ENCODE data around the gene NFIX. TPM values are rescaled to one million over a fixed set of nuclear protein-coding genes. Genes with fewer than 3 reads are reported as not detected.

Gene NFIX
- total and polyA plus RNA-seq, 12 donors: 16.8 to 162 (median 138) TPM

GRCh38 chr19:13085666-13086065 lies 90.4 kb downstream of the NFIX start:
- ATAC-seq: peak in 3 of 8 donors; percentile 20 to 58 (median 39)

GRCh38 chr19:13086341-13086740 lies 91.1 kb downstream of the NFIX start:
- H3K4me1 ChIP-seq: peaks cover 30 to 63% (median 40%) of the 10 kb centered on the region in 9 donors
- intact Hi-C loops (cut with DNase I): loop anchor here in 1 of 10 donors (5.0 kb wide), 1 partner anchor 94 kb away; no protein-coding TSS in a partner anchor
- ATAC-seq: no peak

More at GRCh38 chr19:13085666-13086065, 90.4 kb downstream of the NFIX start:
- peaks cover 0 to 85% (median 11%) of the 10 kb centered on the region in 9 donors for H3K36me3 ChIP-seq
- intact Hi-C loops (cut with DNase I): loop anchor here in 1 of 10 donors (5.0 kb wide), 1 partner anchor 93 kb away; no protein-coding TSS in a partner anchor
- H3K4me1 ChIP-seq: peaks cover 25 to 58% (median 36%) of the 10 kb centered on the region in 9 donors
- WGBS, 2 donors: 23 to 26% methylated on average over 7 of the region's 7 CpGs
- no peaks in the 10 kb centered on the region for H3K27me3 ChIP-seq
- no peak for DNase-seq
- no peak overlapping the region for H3K4me3 ChIP-seq
- TF ChIP-seq CTCF (IDR thresholded peaks at IDR 0.05): no peak
- no peaks in the 10 kb centered on the region for H3K9me3 ChIP-seq
- H3K27ac ChIP-seq: peak overlapping the region in 7 of 10 donors; percentile 24 to 68 (median 40)

GRCh38 chr19:13087295-13087694 lies 92.0 kb downstream of the NFIX start:
- no peak for TF ChIP-seq CTCF (IDR thresholded peaks at IDR 0.05)

More at GRCh38 chr19:13086341-13086740, 91.1 kb downstream of the NFIX start:
- H3K27ac ChIP-seq: peak overlapping the region in 5 of 10 donors; percentile 25 to 68 (median 41)
- H3K27me3 ChIP-seq: no peaks in the 10 kb centered on the region
- DNase-seq: no peak
- peaks cover 0 to 87% (median 11%) of the 10 kb centered on the region in 9 donors for H3K36me3 ChIP-seq
- 70 to 71% methylated on average over 2 of the region's 2 CpGs for WGBS, 2 donors
- no peaks in the 10 kb centered on the region for H3K9me3 ChIP-seq
- no peak for TF ChIP-seq CTCF (IDR thresholded peaks at IDR 0.05)
- no peak overlapping the region for H3K4me3 ChIP-seq

GRCh38 chr19:13087795-13088537 lies 92.7 kb downstream of the NFIX start:
- Histone ChIP-seq H3K36me3 (peaks cover 0 to 70% (median 11%) of the 10 kb centered on the region in 9 donors), H3K4me1 (peaks cover 34 to 63% (median 43%) of the 10 kb centered on the region in 9 donors), H3K9me3 (no peaks in the 10 kb centered on the region), H3K27me3 (no peaks in the 10 kb centered on the region), H3K27ac (peak overlapping the region in 1 of 10 donors; percentile 95), H3K4me3 (no peak overlapping the region)
- 88 to 92% methylated on average over 37 of the region's 37 CpGs for WGBS, 2 donors
- intact Hi-C loops (cut with DNase I): loop anchor here in 1 of 10 donors (5.0 kb wide), 1 partner anchor 96 kb away; no protein-coding TSS in a partner anchor
- no peak for TF ChIP-seq CTCF (IDR thresholded peaks at IDR 0.05)
- ATAC-seq: no peak
- no peak for DNase-seq

More at GRCh38 chr19:13087295-13087694, 92.0 kb downstream of the NFIX start:
- WGBS, 2 donors: 92 to 94% methylated on average over 12 of the region's 12 CpGs
- H3K4me3 ChIP-seq: no peak overlapping the region
- intact Hi-C loops (cut with DNase I): loop anchor here in 1 of 10 donors (5.0 kb wide), 1 partner anchor 95 kb away; no protein-coding TSS in a partner anchor
- peaks cover 33 to 63% (median 43%) of the 10 kb centered on the region in 9 donors for H3K4me1 ChIP-seq
- DNase-seq: no peak
- H3K9me3 ChIP-seq: no peaks in the 10 kb centered on the region
- H3K36me3 ChIP-seq: peaks cover 0 to 77% (median 11%) of the 10 kb centered on the region in 9 donors
- peak overlapping the region in 1 of 10 donors; percentile 68 for H3K27ac ChIP-seq
- no peaks in the 10 kb centered on the region for H3K27me3 ChIP-seq
- ATAC-seq: no peak

Measured in heart right ventricle (tissue), 16 donors.